BJ (cell line): ENCODE data around the gene MYH15. TPM values are rescaled to one million over a fixed set of nuclear protein-coding genes. Genes with fewer than 3 reads are reported as not detected.

Source experiments
- CTCF ChIA-PET: fragments of 350-600 bp; formaldehyde crosslinking; extraction: SDS; loops from one replicate; lab custom pipeline; 2021; ENCODE audit warnings: antibody characterized with exemption, inconsistent platforms; lab: Yijun Ruan, JAX
- POLR2A ChIA-PET: fragments of 300-600 bp; sonication (Branson Sonifier 250); formaldehyde crosslinking; extraction: SDS; loops from one replicate; lab custom pipeline; 2021; ENCODE audit warnings: antibody characterized with exemption; lab: Charles Lee
- DNase-seq: peaks from one replicate; pipeline ENCODE4 v3.0.0-alpha.2; 2011; ENCODE audit warnings: low read depth
- H3K27me3 ChIP-seq: 2 replicates; pipeline ENCODE4 v1.6.0; 2011; ENCODE audit warnings: low read length; ENCODE audit not compliant: control insufficient read depth, insufficient read depth
- H3K36me3 ChIP-seq: 2 replicates; pipeline ENCODE4 v1.5.1; 2011; ENCODE audit warnings: low read length; ENCODE audit not compliant: control insufficient read depth, insufficient read depth
- H3K4me3 ChIP-seq: 2 replicates; pipeline ENCODE4 v1.5.1; 2011; ENCODE audit warnings: low read depth, mild to moderate bottlenecking, control low read depth, low read length
- polyA plus RNA-seq: library from polyadenylated mRNA; depleted of rRNA; stranded (reverse); fragments of >200 nt; gene quantifications from 2 replicates; pipeline ENCODE4 v1.2.3, GENCODE V29; 2011
- TF ChIP-seq, protein P1 (sequence below): IDR thresholded peaks from 2 replicates; pipeline ENCODE4 v1.5.1; 2011; ENCODE audit warnings: low read depth, mild to moderate bottlenecking, control low read depth, inconsistent platforms, low read length, moderate library complexity; ENCODE audit not compliant: insufficient read depth

MYH15 gene
- polyA plus RNA-seq, 1 experiment: 0.02 TPM

GRCh38 chr3:108414007-108414406 is 96.4 kb downstream of the MYH15 start:
- POLR2A ChIA-PET: no interaction called here
- CTCF ChIA-PET: interaction anchor here (0.6 to 1.6 kb wide), 3 partner anchors 8 to 65 kb away, joined by 3 read pairs; no protein-coding TSS in a partner anchor
- TF ChIP-seq, protein P1, sequence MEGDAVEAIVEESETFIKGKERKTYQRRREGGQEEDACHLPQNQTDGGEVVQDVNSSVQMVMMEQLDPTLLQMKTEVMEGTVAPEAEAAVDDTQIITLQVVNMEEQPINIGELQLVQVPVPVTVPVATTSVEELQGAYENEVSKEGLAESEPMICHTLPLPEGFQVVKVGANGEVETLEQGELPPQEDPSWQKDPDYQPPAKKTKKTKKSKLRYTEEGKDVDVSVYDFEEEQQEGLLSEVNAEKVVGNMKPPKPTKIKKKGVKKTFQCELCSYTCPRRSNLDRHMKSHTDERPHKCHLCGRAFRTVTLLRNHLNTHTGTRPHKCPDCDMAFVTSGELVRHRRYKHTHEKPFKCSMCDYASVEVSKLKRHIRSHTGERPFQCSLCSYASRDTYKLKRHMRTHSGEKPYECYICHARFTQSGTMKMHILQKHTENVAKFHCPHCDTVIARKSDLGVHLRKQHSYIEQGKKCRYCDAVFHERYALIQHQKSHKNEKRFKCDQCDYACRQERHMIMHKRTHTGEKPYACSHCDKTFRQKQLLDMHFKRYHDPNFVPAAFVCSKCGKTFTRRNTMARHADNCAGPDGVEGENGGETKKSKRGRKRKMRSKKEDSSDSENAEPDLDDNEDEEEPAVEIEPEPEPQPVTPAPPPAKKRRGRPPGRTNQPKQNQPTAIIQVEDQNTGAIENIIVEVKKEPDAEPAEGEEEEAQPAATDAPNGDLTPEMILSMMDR: no peak
- DNase-seq: no peak
- H3K4me3 ChIP-seq: no peak overlapping the region
- no peaks in the 10 kb centered on the region for H3K36me3 ChIP-seq
- H3K27me3 ChIP-seq: no peaks in the 10 kb centered on the region

DNA sequence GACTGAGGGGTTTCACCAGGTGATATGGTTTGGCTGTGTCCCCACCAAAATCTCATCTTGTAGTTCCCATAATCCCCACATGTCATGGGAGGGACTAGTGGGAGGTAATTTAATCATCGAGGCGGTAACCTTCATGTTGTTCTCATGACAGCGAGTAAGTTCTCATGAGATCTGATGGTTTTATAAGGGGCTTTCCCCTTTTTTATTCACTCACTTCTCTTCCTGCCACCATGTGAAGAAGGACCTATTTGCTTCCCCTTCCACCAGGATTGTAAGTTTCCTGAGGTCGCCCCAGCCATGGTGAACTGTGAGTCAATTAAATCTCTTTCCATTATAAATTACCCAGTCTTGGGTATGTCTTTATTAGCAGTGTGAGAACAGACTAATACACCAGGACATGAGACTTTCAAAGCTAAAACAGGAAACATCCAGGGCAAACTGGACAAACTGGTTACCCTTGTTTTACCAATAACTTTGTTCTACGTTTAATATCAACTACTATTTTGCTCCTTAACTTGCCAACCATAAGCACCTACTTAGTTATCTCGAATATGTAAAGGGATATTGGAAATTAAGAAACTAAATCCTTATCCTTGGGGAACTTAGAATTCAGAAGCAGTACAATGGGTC is 98.2 kb downstream of the MYH15 start:
- no peak overlapping the region for H3K4me3 ChIP-seq
- TF ChIP-seq, protein P1: no peak
- no peaks in the 10 kb centered on the region for H3K27me3 ChIP-seq
- ChIA-PET POLR2A (no interaction called here), CTCF (interaction anchor here (0.7 kb wide), 1 partner anchor 14 kb away, joined by 3 read pairs; no protein-coding TSS in a partner anchor)
- H3K36me3 ChIP-seq: no peaks in the 10 kb centered on the region
- DNase-seq: no peak

GRCh38 chr3:108410531-108410984 is 99.8 kb downstream of the MYH15 start:
- DNase-seq: no peak
- CTCF ChIA-PET: interaction anchor here (1.4 to 1.6 kb wide), 3 partner anchors 9 to 473 kb away, joined by 4 to 6 read pairs (median 5); no protein-coding TSS in a partner anchor
- Histone ChIP-seq H3K27me3 (no peaks in the 10 kb centered on the region), H3K4me3 (no peak overlapping the region), H3K36me3 (no peaks in the 10 kb centered on the region)
- POLR2A ChIA-PET: no interaction called here
- TF ChIP-seq, protein P1: no peak

DNA sequence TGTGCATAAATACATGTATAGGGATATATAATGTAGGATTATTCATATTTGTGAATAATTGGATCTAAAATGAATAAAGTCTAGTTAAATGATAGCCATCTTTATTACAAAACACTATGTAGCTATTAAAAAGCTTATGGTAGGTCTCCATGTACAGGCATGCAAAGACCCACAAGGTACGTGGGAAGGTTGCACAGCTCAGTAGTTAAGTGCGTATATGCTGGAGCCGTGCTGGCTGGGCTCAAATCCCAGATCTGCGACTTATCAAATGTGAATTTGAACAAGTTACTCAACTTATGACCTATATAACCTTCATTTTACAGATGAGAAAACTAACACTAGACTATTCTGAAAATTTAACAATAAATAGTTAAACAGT is 100.6 kb downstream of the MYH15 start:
- DNase-seq: no peak
- TF ChIP-seq, protein P1: no peak
- Histone ChIP-seq H3K36me3 (no peaks in the 10 kb centered on the region), H3K27me3 (no peaks in the 10 kb centered on the region), H3K4me3 (no peak overlapping the region)
- ChIA-PET POLR2A (no interaction called here), CTCF (interaction anchor here (1.4 to 1.6 kb wide), 3 partner anchors 10 to 472 kb away, joined by 4 to 6 read pairs (median 5); no protein-coding TSS in a partner anchor)

DNA sequence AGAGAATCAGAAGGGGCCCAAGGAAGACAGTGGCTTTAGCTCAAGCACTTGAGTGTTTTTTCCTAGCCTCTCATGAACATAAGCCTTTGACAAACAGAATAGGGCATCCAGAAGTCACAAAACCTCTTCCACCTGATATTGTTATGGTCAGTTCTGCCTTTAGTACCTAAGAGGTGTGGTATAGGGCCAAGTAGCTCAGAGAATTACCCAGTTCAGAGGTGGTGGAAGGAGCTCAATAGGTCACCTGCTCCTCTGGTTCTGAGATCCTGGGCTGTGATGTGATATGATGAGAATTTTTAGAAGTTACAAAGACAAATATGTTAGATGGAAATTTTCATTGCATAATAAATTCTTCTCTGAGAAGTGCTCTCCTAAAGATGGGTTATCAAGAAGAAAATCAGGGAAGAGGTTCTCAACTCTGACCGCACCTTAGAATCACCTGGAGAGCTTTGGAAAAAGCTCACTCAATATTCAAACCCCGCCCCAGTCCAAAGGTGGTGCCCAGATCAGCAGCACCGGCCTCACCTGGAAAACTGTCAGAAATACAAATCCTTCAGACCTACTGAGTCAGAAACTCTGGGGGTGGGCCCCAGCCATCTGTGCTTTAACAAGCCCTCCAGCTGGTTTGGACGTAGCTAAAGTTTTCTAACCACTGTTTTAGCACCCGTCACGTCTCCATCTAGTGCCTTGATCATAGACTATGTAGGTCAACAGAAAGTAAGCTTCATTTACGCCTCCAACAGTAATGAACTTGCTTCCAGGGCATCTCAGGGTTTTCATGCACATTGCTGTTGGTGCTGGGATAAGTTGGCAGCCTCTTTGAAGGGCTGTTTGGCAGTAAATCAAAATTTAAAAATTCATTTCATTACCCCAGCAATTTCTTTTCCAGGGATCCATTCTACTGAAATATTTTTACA is 101.3 kb downstream of the MYH15 start:
- CTCF ChIA-PET: interaction anchor here (1.4 to 1.6 kb wide), 2 partner anchors 255 to 471 kb away, joined by 3 to 5 read pairs; no protein-coding TSS in a partner anchor
- TF ChIP-seq, protein P1: no peak
- POLR2A ChIA-PET: no interaction called here
- H3K36me3 ChIP-seq: no peaks in the 10 kb centered on the region
- no peak for DNase-seq
- no peak overlapping the region for H3K4me3 ChIP-seq
- no peaks in the 10 kb centered on the region for H3K27me3 ChIP-seq
